Measurements from ENCODE around the gene SPEG.

Gene SPEG

DNA sequence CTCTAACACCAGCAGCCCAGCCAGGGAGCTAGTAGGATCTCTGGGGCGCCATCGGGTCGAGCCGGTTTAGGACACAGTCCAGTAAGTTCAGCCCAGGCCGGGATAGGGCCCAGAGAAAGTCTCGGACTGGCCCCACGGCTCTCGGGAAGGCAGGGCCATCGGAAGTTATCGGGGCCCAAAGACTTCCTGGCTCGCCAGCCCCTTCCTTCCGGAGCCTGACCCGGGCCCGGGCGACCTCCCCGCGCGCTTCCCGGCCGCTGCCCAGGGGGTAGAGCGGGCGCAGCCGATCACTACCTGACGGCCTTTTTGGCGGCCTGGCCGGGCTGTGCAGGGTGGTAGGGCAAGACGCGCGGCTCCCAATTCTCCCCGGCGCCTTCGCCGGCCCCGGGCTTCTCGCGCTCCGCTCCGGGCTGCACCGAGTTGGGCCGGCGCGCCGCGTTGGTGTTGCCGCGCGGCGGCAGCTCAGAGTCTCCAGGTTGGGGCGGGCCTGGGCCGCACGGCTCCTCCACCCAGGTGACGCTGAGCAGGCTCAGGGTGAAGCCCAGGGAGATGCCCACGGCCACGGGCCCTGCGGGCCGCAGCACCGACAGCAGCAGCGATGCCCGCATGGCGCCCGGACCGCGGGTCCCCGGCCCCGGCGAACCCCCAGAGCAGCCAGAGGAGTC is 108.4 kb downstream of the SPEG start:
- in situ Hi-C loops (cut with HindIII; ENCODE audit: low sequenced_read_pairs) = loop anchor here (5.0 to 25.0 kb wide), 2 partner anchors 104 to 131 kb away; partner anchors contain the start of gene DES
- no peak for DNase-seq (ENCODE audit: low read depth)
- TF ChIP-seq, protein P1, sequence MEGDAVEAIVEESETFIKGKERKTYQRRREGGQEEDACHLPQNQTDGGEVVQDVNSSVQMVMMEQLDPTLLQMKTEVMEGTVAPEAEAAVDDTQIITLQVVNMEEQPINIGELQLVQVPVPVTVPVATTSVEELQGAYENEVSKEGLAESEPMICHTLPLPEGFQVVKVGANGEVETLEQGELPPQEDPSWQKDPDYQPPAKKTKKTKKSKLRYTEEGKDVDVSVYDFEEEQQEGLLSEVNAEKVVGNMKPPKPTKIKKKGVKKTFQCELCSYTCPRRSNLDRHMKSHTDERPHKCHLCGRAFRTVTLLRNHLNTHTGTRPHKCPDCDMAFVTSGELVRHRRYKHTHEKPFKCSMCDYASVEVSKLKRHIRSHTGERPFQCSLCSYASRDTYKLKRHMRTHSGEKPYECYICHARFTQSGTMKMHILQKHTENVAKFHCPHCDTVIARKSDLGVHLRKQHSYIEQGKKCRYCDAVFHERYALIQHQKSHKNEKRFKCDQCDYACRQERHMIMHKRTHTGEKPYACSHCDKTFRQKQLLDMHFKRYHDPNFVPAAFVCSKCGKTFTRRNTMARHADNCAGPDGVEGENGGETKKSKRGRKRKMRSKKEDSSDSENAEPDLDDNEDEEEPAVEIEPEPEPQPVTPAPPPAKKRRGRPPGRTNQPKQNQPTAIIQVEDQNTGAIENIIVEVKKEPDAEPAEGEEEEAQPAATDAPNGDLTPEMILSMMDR (IDR thresholded peaks at IDR 0.05; ENCODE audit: low read depth, low read length, missing control alignments) = no peak
- peak overlapping the region; percentile 77 for H3K4me3 ChIP-seq (ENCODE audit: low read depth, low read length)

DNA sequence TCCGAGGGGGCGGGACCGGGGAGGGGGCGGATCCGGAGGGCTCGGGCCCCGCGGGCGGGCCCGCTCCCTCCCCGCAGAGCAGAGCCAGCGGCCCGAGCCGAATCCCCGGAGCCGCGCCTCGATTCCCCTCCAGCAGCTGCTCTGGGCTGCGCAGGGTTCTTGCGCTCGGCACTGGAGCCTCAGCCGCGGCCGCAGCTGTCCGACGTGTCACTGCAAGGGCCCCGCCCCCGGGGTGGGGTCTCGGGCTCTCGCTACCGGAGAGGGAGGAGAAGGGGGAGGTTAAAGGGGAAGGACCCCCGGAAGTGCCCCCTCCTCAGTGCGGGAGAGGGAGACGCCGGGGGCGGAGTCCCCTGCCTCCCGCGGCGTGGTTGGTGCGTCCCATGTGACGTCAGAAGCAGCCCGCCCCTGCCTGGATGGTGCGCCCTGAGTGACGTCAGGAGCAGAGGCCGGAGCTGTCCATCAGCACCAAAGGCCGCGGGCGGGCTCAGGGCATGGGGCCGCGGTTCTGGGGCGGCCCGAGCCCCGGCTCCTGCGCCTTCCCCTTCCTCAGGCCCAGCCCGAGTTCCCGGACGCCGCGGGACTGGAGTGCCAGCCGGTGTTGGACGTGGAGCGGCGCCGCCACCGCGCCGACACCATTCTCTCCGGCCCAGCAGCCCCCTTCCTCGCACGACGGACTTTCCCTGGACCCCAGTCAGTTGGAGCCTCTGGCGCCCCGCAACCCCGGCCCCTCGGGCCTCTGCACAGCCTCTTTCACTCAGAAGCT is 109.1 kb downstream of the SPEG start, which contains the start of the genes CHPF and TMEM198:
TSS of gene CHPF (minus strand) at position 214 of the 763 bp plus-strand sequence. CDS start 271 bp downstream, outside the sequence.
TSS of gene TMEM198 (plus strand) at position 433 of the 763 bp plus-strand sequence. CDS start 700 bp downstream, outside the sequence.
- peak; percentile 93 for DNase-seq (ENCODE audit: low read depth)
- in situ Hi-C loops (cut with HindIII; ENCODE audit: low sequenced_read_pairs) = loop anchor here (5.0 to 25.0 kb wide), 2 partner anchors 104 to 131 kb away; partner anchors contain the start of gene DES
- TF ChIP-seq, protein P1 (IDR thresholded peaks at IDR 0.05; ENCODE audit: low read depth, low read length, missing control alignments) = no peak
- H3K4me3 ChIP-seq (ENCODE audit: low read depth, low read length) = peak within 1 kb of the TSS; percentile 77

DNA sequence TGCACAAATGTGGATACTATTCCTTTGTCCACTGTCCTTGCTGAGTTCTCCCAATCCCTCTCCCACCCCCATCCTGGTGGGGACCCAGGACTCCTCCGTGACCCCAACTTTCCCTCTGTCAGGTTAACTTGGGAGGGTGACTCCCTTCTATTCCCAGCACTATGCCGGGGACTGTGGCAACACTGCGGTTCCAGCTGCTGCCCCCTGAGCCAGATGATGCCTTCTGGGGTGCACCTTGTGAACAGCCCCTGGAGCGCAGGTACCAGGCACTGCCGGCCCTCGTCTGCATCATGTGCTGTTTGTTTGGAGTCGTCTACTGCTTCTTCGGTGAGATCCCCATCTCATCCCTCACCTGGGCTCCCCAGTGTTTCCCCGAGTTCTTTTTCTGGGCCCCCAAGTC is 109.9 kb downstream of the SPEG start:
- TF ChIP-seq, protein P1 (IDR thresholded peaks at IDR 0.05; ENCODE audit: low read depth, low read length, missing control alignments) = no peak
- DNase-seq (ENCODE audit: low read depth) = no peak
- peak overlapping the region; percentile 77 for H3K4me3 ChIP-seq (ENCODE audit: low read depth, low read length)
- in situ Hi-C loops (cut with HindIII; ENCODE audit: low sequenced_read_pairs) = loop anchor here (5.0 to 25.0 kb wide), 2 partner anchors 103 to 132 kb away; partner anchors contain the start of gene DES

DNA sequence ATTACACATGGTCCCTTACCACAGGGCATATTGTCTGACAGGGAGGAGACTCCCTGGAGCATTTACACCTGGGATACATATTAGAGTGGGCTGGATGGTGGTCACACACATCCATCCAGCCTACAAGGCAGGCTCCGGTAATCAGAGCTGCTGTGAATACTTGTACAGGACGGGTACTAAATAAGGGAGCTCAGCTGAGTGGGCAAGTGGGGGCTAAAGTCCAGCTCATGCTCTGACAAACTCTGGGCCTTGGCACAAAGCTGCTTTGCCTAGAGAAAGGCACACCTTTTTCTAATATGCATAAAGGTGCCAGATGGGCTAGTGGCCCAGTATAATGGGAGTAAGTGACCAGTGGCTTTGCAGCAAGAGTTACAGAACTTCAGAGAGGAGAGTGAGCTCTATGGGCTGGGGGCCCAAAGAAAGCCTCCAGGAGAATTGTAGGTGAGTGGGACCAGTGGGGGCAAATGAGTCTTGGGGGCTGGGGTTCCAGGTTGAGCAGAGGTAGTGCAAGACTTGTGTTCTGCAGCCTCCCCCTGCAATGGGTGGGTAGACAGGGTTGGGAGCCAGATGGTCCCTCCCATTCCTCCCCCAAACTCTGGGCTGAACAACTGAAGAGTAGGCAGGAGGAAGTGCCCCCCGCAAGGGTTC is 110.8 kb downstream of the SPEG start:
- H3K4me3 ChIP-seq (ENCODE audit: low read depth, low read length) = no peak overlapping the region
- DNase-seq (ENCODE audit: low read depth) = no peak
- in situ Hi-C loops (cut with HindIII; ENCODE audit: low sequenced_read_pairs) = loop anchor here (25.0 kb wide), 1 partner anchor 133 kb away; the partner anchor contains the start of gene DES
- TF ChIP-seq, protein P1 (IDR thresholded peaks at IDR 0.05; ENCODE audit: low read depth, low read length, missing control alignments) = no peak

DNA sequence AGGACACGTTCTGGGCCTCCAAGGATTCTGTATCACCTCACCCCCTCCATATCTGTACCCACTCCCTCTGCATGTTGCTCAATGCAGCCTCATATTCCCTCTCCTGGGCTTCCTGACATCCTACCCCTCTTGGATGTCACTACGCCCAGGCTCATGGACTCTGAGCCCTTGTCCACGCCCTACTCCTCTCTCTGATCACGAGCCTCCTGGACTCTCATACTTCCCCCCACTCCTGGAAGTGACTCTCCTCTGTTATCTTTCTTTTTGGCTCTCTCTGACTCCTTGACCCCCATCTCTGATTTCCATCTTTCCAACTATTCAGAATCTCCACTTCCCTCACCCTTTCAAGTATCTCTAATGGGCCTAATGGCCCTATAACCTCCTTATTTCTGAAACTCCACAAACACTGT is 111.3 kb downstream of the SPEG start:
- TF ChIP-seq, protein P1 (IDR thresholded peaks at IDR 0.05; ENCODE audit: low read depth, low read length, missing control alignments) = no peak
- in situ Hi-C loops (cut with HindIII; ENCODE audit: low sequenced_read_pairs) = loop anchor here (25.0 kb wide), 1 partner anchor 134 kb away; the partner anchor contains the start of gene DES
- no peak for DNase-seq (ENCODE audit: low read depth)
- H3K4me3 ChIP-seq (ENCODE audit: low read depth, low read length) = no peak overlapping the region

DNA sequence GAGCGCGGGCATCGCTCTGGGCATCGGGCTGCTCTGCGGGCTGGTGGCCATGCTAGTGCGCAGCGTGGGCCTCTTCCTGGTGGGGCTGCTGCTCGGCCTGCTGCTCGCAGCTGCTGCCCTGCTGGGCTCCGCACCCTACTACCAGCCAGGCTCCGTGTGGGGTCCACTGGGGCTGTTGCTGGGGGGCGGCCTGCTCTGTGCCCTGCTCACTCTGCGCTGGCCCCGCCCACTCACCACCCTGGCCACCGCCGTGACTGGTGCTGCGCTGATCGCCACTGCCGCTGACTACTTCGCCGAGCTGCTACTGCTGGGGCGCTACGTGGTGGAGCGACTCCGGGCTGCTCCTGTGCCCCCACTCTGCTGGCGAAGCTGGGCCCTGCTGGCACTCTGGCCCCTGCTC is 113.0 kb downstream of the SPEG start:
- no peak for DNase-seq (ENCODE audit: low read depth)
- in situ Hi-C loops (cut with HindIII; ENCODE audit: low sequenced_read_pairs) = loop anchor here (25.0 kb wide), 1 partner anchor 135 kb away; the partner anchor contains the start of gene DES
- TF ChIP-seq, protein P1 (IDR thresholded peaks at IDR 0.05; ENCODE audit: low read depth, low read length, missing control alignments) = no peak
- no peak overlapping the region for H3K4me3 ChIP-seq (ENCODE audit: low read depth, low read length)

All from astrocyte of the cerebellum (primary cell).